ENCODE results near the gene ZNF823.

DNA sequence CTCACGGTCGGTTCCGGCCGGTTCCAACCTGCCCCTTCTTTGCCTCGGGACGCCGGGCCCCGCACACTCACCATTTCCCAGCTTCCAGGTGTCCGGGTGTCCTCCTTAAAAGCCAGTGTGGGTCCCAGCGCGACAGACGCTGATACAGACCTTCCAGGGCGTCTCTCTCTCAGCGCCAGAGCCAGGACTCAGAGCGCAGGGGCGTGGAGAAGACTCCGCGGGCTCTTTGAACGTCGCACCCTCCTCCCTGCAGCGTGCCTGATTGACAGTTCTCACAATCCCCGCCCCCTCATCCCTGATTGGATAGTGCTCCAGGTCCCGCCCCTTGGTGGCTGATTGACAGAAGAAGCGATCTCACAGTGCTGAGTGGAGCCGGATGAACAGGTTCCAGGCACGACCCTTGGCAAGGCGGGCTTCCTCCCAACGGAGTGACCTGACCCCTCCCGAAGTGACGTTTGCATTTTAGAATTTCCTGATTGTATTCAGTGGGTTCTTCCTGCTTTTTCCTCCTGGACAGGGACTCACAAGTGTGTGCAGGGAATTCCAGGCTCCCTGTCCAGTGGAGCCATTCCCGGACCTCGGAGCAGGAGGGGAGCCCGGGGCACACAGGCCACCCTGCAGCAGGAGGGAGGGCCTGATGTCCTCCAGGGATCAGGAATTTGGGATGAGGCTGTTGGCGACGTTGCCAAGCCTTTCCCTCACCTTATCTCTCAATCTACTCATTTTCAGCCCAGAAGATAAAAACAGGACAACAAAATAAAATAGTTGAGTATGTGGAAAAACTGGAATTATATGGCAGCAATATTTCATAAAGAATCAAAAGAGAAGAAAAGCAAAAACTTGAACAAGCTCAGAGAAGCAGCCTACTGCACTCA lies at the start of gene ZNF823:
- no peak for TF ChIP-seq EZH2 (IDR thresholded peaks at IDR 0.05; ENCODE audit: borderline replicate concordance, insufficient read depth, low read depth, low read length, poor library complexity, severe bottlenecking)
- TF ChIP-seq, protein P1, sequence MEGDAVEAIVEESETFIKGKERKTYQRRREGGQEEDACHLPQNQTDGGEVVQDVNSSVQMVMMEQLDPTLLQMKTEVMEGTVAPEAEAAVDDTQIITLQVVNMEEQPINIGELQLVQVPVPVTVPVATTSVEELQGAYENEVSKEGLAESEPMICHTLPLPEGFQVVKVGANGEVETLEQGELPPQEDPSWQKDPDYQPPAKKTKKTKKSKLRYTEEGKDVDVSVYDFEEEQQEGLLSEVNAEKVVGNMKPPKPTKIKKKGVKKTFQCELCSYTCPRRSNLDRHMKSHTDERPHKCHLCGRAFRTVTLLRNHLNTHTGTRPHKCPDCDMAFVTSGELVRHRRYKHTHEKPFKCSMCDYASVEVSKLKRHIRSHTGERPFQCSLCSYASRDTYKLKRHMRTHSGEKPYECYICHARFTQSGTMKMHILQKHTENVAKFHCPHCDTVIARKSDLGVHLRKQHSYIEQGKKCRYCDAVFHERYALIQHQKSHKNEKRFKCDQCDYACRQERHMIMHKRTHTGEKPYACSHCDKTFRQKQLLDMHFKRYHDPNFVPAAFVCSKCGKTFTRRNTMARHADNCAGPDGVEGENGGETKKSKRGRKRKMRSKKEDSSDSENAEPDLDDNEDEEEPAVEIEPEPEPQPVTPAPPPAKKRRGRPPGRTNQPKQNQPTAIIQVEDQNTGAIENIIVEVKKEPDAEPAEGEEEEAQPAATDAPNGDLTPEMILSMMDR (IDR thresholded peaks at IDR 0.05) = no peak

All from B cell (primary cell).